PFSK-1 (cell line): ENCODE results near the gene CATSPER1.

Experiments used
- POLR2AphosphoS5 ChIP-seq: IDR thresholded peaks from 2 replicates; pipeline ENCODE4 v1.6.1; 2012; ENCODE audit warnings: low read depth, mild to moderate bottlenecking, control low read depth, low read length, moderate library complexity
- TAF1 ChIP-seq: IDR thresholded peaks from 2 replicates; pipeline ENCODE4 v1.6.1; 2012; ENCODE audit warnings: low read length, control low read depth, borderline replicate concordance; ENCODE audit not compliant: insufficient read depth

- TF ChIP-seq POLR2AphosphoS5 (no peak), TAF1 (no peak)
Observed at GRCh38 chr11:66063900-66064299, 37.6 kb upstream of the CATSPER1 start.
